B cell (primary cell): ENCODE measurements around the gene ST8SIA5.

Experiments
- EZH2 ChIP-seq: IDR thresholded peaks from 2 replicates; pipeline ENCODE4 v1.6.1; 2012; ENCODE audit warnings: borderline replicate concordance, low read depth, mild to moderate bottlenecking, moderate library complexity, low read length; ENCODE audit not compliant: insufficient read depth, poor library complexity, severe bottlenecking
- TF ChIP-seq, protein P1 (sequence below): fragments of 200-600 bp; IDR thresholded peaks from one replicate; pipeline ENCODE4 v1.8.0; 2022; ENCODE audit warnings: antibody characterized with exemption, mild to moderate bottlenecking

DNA sequence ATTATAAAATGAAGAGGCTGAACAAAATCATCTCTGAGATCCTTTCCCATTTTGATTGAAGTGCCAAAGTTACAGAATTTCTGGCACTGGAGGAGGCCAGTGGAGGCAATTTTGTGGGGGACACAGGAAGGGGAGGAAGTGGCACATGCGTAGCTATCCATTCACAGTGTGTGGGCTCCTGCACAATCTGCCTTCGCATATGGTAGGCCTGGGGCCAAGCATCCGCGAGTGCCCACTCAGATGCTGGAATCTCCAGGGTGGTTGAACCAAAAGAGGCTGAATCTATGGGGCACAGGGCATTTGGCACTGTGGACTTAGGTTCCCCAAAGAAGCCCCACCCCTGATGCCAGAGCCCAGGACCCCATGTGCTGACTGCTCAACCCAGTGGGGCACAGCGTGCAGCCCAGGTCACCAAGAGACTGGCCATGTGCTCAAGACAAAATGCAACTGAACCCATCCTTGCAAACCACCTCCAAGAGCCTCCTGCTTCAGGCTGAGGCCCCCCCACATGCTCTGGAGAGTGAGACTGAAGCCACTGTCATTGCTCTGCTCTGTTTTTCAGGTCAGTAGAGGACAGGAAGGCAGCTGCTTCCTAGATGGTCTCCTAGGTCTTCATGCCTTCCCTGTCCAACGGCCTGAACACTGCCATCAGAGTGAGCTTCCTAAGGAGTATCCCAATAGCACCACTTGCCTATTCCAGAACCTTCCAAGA, 28.5 kb downstream of the ST8SIA5 start:
- TF ChIP-seq, protein P1, sequence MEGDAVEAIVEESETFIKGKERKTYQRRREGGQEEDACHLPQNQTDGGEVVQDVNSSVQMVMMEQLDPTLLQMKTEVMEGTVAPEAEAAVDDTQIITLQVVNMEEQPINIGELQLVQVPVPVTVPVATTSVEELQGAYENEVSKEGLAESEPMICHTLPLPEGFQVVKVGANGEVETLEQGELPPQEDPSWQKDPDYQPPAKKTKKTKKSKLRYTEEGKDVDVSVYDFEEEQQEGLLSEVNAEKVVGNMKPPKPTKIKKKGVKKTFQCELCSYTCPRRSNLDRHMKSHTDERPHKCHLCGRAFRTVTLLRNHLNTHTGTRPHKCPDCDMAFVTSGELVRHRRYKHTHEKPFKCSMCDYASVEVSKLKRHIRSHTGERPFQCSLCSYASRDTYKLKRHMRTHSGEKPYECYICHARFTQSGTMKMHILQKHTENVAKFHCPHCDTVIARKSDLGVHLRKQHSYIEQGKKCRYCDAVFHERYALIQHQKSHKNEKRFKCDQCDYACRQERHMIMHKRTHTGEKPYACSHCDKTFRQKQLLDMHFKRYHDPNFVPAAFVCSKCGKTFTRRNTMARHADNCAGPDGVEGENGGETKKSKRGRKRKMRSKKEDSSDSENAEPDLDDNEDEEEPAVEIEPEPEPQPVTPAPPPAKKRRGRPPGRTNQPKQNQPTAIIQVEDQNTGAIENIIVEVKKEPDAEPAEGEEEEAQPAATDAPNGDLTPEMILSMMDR = no peak
- TF ChIP-seq EZH2 = no peak
